Neural progenitor cell (in vitro differentiated cells): Measurements from ENCODE around the gene FAM50B. TPM values are rescaled to one million over a fixed set of nuclear protein-coding genes. Genes with fewer than 3 reads are reported as not detected.

Experiments used
- DNase-seq: peaks from one replicate; pipeline ENCODE4 v3.0.0-alpha.2; 2016; ENCODE audit warnings: low spot score
- H2AFZ ChIP-seq: fragments of 200-600 bp; sonication (generic); replicated peaks from 2 replicates; pipeline ENCODE4 v1.6.1; 2016; ENCODE audit warnings: antibody characterized with exemption
- H3F3A ChIP-seq: fragments of 200-600 bp; sonication (generic); 2 replicates; pipeline ENCODE4 v1.6.1; 2016; ENCODE audit warnings: antibody characterized with exemption, low read depth
- H3K27ac ChIP-seq: fragments of 200-600 bp; sonication (generic); 2 replicates; pipeline ENCODE4 v1.5.1; 2016; ENCODE audit warnings: mild to moderate bottlenecking
- H3K27me3 ChIP-seq: fragments of 200-600 bp; sonication (generic); 2 replicates; pipeline ENCODE4 v1.6.1; 2016; ENCODE audit warnings: mild to moderate bottlenecking, moderate library complexity
- H3K36me3 ChIP-seq: fragments of 200-600 bp; sonication (generic); 2 replicates; pipeline ENCODE4 v1.5.1; 2016
- H3K4me1 ChIP-seq: fragments of 200-600 bp; sonication (generic); 2 replicates; pipeline ENCODE4 v1.6.1; 2016; ENCODE audit warnings: mixed run types
- H3K4me2 ChIP-seq: fragments of 200-600 bp; sonication (generic); 2 replicates; pipeline ENCODE4 v1.6.1; 2016
- H3K4me3 ChIP-seq: fragments of 200-600 bp; sonication (generic); 2 replicates; pipeline ENCODE4 v1.5.1; 2016
- H3K79me2 ChIP-seq: fragments of 200-600 bp; sonication (generic); 2 replicates; pipeline ENCODE4 v1.6.1; 2016; ENCODE audit warnings: low read depth
- H3K9ac ChIP-seq: fragments of 200-600 bp; sonication (generic); 2 replicates; pipeline ENCODE4 v1.6.1; 2016
- H3K9me3 ChIP-seq: fragments of 200-600 bp; sonication (generic); 2 replicates; pipeline ENCODE4 v1.5.1; 2016; ENCODE audit warnings: low read depth
- H4K20me1 ChIP-seq: fragments of 200-600 bp; sonication (generic); 2 replicates; pipeline ENCODE4 v1.6.1; 2016; ENCODE audit warnings: low read depth
- H3K27ac Mint-ChIP-seq: 3 replicates; pipeline ENCODE4 v1.8.0; 2021; ENCODE audit warnings: mixed read lengths
- H3K27me3 Mint-ChIP-seq: 2 replicates; pipeline ENCODE4 v1.8.0; 2022; ENCODE audit warnings: low read depth, mild to moderate bottlenecking, inconsistent platforms, moderate library complexity, mixed read lengths; ENCODE audit not compliant: insufficient read depth
- H3K36me3 Mint-ChIP-seq: 3 replicates; pipeline ENCODE4 v1.8.0; 2021; ENCODE audit warnings: mixed read lengths
- H3K4me1 Mint-ChIP-seq: 3 replicates; pipeline ENCODE4 v1.8.0; 2021; ENCODE audit warnings: mixed read lengths
- H3K4me3 Mint-ChIP-seq: 3 replicates; pipeline ENCODE4 v1.8.0; 2021; ENCODE audit warnings: mild to moderate bottlenecking, moderate library complexity, mixed read lengths
- H3K9me3 Mint-ChIP-seq: 3 replicates; pipeline ENCODE4 v1.8.0; 2020; ENCODE audit warnings: mixed read lengths
- EZH2 ChIP-seq: fragments of 200-600 bp; sonication (generic); IDR thresholded peaks from 2 replicates; pipeline ENCODE4 v1.6.1; 2017; ENCODE audit warnings: antibody characterized with exemption, mild to moderate bottlenecking, moderate library complexity
- EZH2phosphoT487 ChIP-seq: fragments of 200-600 bp; sonication (generic); IDR thresholded peaks from 2 replicates; pipeline ENCODE4 v1.6.1; 2017; ENCODE audit warnings: antibody characterized with exemption
- total RNA-seq: library from RNA; depleted of rRNA; stranded (reverse); fragments of >200 nt; gene quantifications from 2 replicates; pipeline ENCODE4 v1.2.3, GENCODE V29; 2015; ENCODE audit warnings: low replicate concordance
- TF ChIP-seq, protein P1 (sequence below): fragments of 200-600 bp; sonication (generic); IDR thresholded peaks from 2 replicates; pipeline ENCODE4 v1.5.1; 2017; ENCODE audit warnings: antibody characterized with exemption, mild to moderate bottlenecking

FAM50B gene
- total RNA-seq, 1 donor from 2014 or later, result 2.8 TPM

DNA sequence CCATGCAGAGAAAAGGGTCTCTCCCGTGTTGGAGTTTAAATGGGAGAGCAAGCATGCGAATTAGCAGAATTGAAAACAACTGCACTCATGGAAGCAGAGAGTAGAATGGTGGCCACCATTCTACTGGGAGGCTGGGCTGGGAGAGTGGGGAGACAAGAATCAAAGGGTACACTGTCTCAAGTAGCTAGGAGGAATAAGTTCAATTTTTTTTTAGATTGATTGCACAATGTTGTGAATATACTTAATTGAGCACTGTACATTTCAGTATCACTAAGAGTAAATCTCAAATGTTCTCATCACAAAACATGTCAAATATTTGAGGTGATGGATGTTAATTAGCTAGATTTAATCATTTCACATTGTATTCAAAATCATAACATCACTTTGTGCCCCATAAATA, 34.6 kb upstream of the FAM50B start:
- H3K79me2 ChIP-seq, result no peaks in the 10 kb centered on the region
- H3K36me3 ChIP-seq, result no peaks in the 10 kb centered on the region
- H3F3A ChIP-seq, result no peaks in the 10 kb centered on the region
- H3K4me3 Mint-ChIP-seq, result no peak overlapping the region
- H3K4me1 ChIP-seq, result no peaks in the 10 kb centered on the region
- no peaks in the 10 kb centered on the region for H3K36me3 Mint-ChIP-seq
- no peak overlapping the region for H3K9ac ChIP-seq
- H4K20me1 ChIP-seq, result no peaks in the 10 kb centered on the region
- H3K27me3 Mint-ChIP-seq, result peaks cover 11% of the 10 kb centered on the region
- no peak overlapping the region for H2AFZ ChIP-seq
- no peak for TF ChIP-seq EZH2
- TF ChIP-seq, protein P1, sequence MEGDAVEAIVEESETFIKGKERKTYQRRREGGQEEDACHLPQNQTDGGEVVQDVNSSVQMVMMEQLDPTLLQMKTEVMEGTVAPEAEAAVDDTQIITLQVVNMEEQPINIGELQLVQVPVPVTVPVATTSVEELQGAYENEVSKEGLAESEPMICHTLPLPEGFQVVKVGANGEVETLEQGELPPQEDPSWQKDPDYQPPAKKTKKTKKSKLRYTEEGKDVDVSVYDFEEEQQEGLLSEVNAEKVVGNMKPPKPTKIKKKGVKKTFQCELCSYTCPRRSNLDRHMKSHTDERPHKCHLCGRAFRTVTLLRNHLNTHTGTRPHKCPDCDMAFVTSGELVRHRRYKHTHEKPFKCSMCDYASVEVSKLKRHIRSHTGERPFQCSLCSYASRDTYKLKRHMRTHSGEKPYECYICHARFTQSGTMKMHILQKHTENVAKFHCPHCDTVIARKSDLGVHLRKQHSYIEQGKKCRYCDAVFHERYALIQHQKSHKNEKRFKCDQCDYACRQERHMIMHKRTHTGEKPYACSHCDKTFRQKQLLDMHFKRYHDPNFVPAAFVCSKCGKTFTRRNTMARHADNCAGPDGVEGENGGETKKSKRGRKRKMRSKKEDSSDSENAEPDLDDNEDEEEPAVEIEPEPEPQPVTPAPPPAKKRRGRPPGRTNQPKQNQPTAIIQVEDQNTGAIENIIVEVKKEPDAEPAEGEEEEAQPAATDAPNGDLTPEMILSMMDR, result no peak
- no peak for TF ChIP-seq EZH2phosphoT487
- no peak overlapping the region for H3K4me2 ChIP-seq
- H3K27ac Mint-ChIP-seq, result no peak overlapping the region
- no peaks in the 10 kb centered on the region for H3K9me3 Mint-ChIP-seq
- H3K27ac ChIP-seq, result no peak overlapping the region
- no peak overlapping the region for H3K4me3 ChIP-seq
- DNase-seq, result no peak
- H3K4me1 Mint-ChIP-seq, result peaks cover 7% of the 10 kb centered on the region
- H3K9me3 ChIP-seq, result no peaks in the 10 kb centered on the region
- no peaks in the 10 kb centered on the region for H3K27me3 ChIP-seq

DNA sequence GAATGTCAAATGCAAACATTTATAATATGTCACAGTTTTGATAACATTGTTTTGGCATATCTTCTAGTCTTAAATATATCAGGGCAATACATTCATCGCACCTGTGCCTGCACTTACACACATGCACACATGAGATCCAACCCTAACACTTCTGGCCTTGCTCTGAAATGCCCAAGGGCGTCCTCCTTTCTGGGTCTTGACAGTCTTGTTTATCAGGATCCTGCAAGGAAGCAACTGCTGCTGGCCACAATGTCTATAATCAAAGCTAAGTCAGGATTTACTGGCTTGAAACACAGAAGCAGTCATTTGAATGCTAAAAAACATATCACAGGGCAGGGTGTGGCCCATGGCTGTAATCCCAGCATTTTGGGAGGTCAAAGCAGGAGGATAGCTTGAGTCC, 32.9 kb upstream of the FAM50B start:
- Histone ChIP-seq H4K20me1 (no peaks in the 10 kb centered on the region), H3F3A (no peaks in the 10 kb centered on the region), H3K4me1 (peaks cover 7% of the 10 kb centered on the region), H3K9me3 (no peaks in the 10 kb centered on the region), H3K36me3 (no peaks in the 10 kb centered on the region), H3K27me3 (no peaks in the 10 kb centered on the region), H3K9ac (no peak overlapping the region), H2AFZ (no peak overlapping the region), H3K79me2 (no peaks in the 10 kb centered on the region), H3K27ac (no peak overlapping the region), H3K4me3 (no peak overlapping the region), H3K4me2 (no peak overlapping the region)
- Mint-ChIP-seq H3K4me1 (peaks cover 7% of the 10 kb centered on the region), H3K4me3 (no peak overlapping the region), H3K27me3 (peaks cover 8% of the 10 kb centered on the region), H3K36me3 (no peaks in the 10 kb centered on the region), H3K9me3 (no peaks in the 10 kb centered on the region), H3K27ac (no peak overlapping the region)
- TF ChIP-seq, protein P1, result no peak
- TF ChIP-seq EZH2phosphoT487 (no peak), EZH2 (no peak)
- DNase-seq, result no peak

DNA sequence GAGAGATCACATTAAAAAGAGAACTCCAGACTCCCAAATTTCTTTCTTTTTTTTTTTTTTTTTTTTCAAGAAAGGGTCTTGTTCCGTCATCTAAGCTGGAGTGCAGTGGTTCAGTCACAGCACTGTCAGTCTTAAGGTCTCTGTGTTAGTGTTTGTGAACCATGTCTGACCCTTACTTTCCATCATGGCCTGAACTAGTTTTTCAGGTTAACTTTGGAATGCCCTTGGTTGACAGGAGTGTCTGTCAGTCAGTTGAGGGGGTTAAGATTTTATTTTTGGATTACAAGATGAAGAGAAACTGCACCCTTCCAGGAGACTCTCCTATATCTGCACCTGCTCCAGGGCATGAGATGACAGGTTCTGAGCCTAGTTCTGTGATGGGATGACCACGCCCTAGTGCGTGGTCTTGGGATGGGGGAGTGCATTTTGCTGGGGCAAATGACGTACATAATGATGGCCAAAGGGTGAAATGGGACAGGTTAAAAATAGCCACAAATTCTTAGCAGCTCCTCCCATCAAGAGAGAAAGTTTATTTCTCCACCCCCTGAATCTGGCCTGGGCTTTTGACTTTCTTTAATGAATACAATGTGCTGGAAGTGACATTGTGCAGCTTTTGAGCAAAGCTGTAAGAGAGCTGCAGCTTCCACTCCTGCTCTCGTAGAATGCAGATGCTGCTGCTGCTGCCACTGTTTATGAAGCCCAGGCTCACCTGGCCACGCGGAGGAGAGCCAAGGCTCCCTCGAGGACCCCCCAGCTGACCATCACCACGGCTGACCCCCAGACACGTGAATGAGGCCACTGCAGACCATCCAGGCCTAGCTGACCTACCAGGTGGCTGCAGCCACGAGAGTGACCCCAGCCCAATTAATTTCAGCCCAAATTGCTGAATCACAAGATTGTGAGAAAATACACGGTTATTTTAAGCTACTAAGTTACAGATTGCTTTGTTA, 29.7 kb upstream of the FAM50B start:
- TF ChIP-seq EZH2phosphoT487, result no peak
- no peak for TF ChIP-seq EZH2
- TF ChIP-seq, protein P1, result no peak

More for the DNA sequence above, 29.7 kb upstream of the FAM50B start:
- H3K27me3 ChIP-seq, result no peaks in the 10 kb centered on the region
- no peak overlapping the region for H3K9ac ChIP-seq
- H3K27ac ChIP-seq, result no peak overlapping the region
- H3K4me2 ChIP-seq, result no peak overlapping the region
- H3K4me1 ChIP-seq, result peaks cover 7% of the 10 kb centered on the region
- Mint-ChIP-seq H3K27ac (no peak overlapping the region), H3K9me3 (no peaks in the 10 kb centered on the region), H3K4me3 (no peak overlapping the region), H3K27me3 (peaks cover 6% of the 10 kb centered on the region), H3K36me3 (no peaks in the 10 kb centered on the region), H3K4me1 (peaks cover 5% of the 10 kb centered on the region)
- H3F3A ChIP-seq, result no peaks in the 10 kb centered on the region
- H3K79me2 ChIP-seq, result no peaks in the 10 kb centered on the region
- no peak overlapping the region for H3K4me3 ChIP-seq
- H4K20me1 ChIP-seq, result no peaks in the 10 kb centered on the region
- H2AFZ ChIP-seq, result no peak overlapping the region
- H3K9me3 ChIP-seq, result no peaks in the 10 kb centered on the region
- H3K36me3 ChIP-seq, result no peaks in the 10 kb centered on the region
- no peak for DNase-seq
